Stomach (tissue), 9 donors: Measurements from ENCODE around the gene EXOC4. TPM values are rescaled to one million over a fixed set of nuclear protein-coding genes. Genes with fewer than 3 reads are reported as not detected.

Experiments used
- DNase-seq, 2 donors: peaks; one replicate each; pipeline versions ENCODE4 v3.0.0 to v3.0.0-alpha.2; 2013 to 2019
- H3K27ac ChIP-seq, 5 donors: fragments of 200-600 bp in 4 of 5; sonication (generic) in 4 of 5; one replicate each; pipeline ENCODE4 v1.5.1; 2013 to 2019; ENCODE audit warnings: mild to moderate bottlenecking in 1 of 5, moderate library complexity in 1 of 5
- H3K27me3 ChIP-seq, 3 donors: fragments of 200-600 bp; sonication (generic); one replicate each; pipeline ENCODE4 v1.5.1; 2017 to 2019; ENCODE audit warnings: mixed run types in 1 of 3
- H3K36me3 ChIP-seq, 4 donors: fragments of 200-600 bp; sonication (generic); 1 replicate in 3 of 4; 2 replicates in 1 of 4; pipeline ENCODE4 v1.5.1; 2016 to 2019
- H3K4me1 ChIP-seq, 4 donors: fragments of 200-600 bp; sonication (generic); one replicate each; pipeline ENCODE4 v1.5.1; 2016 to 2019
- H3K4me3 ChIP-seq, 4 donors: fragments of 200-600 bp; sonication (generic) in 3 of 4; one replicate each; pipeline ENCODE4 v1.5.1; 2016 to 2019; ENCODE audit warnings: mild to moderate bottlenecking in 1 of 4
- H3K9me3 ChIP-seq, 4 donors: fragments of 200-600 bp; sonication (generic); one replicate each; pipeline ENCODE4 v1.5.1; 2016 to 2019
- EP300 ChIP-seq: sonication (generic); formaldehyde crosslinking; IDR thresholded peaks from one replicate; pipeline ENCODE4 v1.6.1; 2017; ENCODE audit warnings: antibody characterized with exemption
- POLR2A ChIP-seq, 4 donors: fragments of 450-650 bp; IDR thresholded peaks; one replicate each; pipeline ENCODE4 v1.6.1; 2016; ENCODE audit warnings: antibody characterized with exemption in 4 of 4, control low read depth in 2 of 4, mild to moderate bottlenecking in 1 of 4, moderate library complexity in 1 of 4
- POLR2AphosphoS5 ChIP-seq, 3 donors: sonication (generic); formaldehyde crosslinking; IDR thresholded peaks; one replicate each; pipeline ENCODE4 v1.6.1; 2016; ENCODE audit warnings: antibody characterized with exemption in 3 of 3
- WGBS, 5 donors: extraction: QIAGEN DNeasy Blood & Tissue Kit in 3 of 5; methylation state at CpG; one replicate each; pipeline versions ENCODE4 v1.1.5 to v1.1.7; 2013 to 2018; 5-methylcytosine and 5-hydroxymethylcytosine counted together
- intact Hi-C: fragments of 100-400 bp; cut with DNase I; formaldehyde crosslinking; loops from one replicate; pipeline ENCODE4 v1.15.1; 2023; ENCODE audit warnings: low total_unique reads
- polyA plus RNA-seq, 3 donors: library from polyadenylated mRNA; stranded (reverse); fragments of 200-250 nt; gene quantifications; one replicate each; pipeline ENCODE4 v1.2.3, GENCODE V29; 2013
- total RNA-seq, 5 donors: library from RNA; depleted of rRNA; stranded (reverse); fragments of >200 nt; gene quantifications; one replicate each; pipeline versions ENCODE4 v1.1.0 to v1.2.3, GENCODE V29; 2014 to 2016
- TF ChIP-seq, protein P1 (sequence below), 7 experiments: fragments of 450-650 bp in 4 of 7; fragments of 200-600 bp in 3 of 7; sonication (generic) in 3 of 7; IDR thresholded peaks; one replicate each; pipeline ENCODE4 v1.5.1; 2016 to 2019; ENCODE audit warnings: antibody characterized with exemption in 7 of 7, control low read depth in 2 of 7, mild to moderate bottlenecking in 1 of 7
- donor health status: healthy with polysubstance abuse.
- donor health status: Bipolar disorder and iron deficiency.
- donor health status: healthy.

Gene EXOC4
- total and polyA plus RNA-seq, 8 donors, result 14.1 to 339 (median 61.1) TPM

DNA sequence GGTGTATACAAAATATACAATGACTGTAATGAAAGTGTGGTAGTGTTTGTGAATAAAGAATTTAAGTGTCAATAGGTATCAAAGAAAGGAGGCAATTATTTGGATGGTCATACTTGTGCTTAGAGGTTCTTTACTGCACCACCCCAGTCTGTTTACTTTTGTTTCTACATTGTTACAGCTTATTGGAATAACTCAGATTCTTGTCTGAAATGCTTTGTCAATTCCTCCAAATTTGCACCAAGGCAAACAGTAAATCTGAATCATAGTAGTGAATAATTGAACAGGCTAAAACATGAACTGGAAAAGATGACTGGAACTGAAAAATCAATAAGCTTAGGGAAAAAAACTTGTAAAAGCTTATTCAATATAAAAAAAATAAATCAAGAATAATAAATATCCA is 319.2 kb downstream of the EXOC4 start:
- Histone ChIP-seq H3K4me1 (peaks cover 0 to 7% (median 0%) of the 10 kb centered on the region in 4 donors), H3K4me3 (no peak overlapping the region)

DNA sequence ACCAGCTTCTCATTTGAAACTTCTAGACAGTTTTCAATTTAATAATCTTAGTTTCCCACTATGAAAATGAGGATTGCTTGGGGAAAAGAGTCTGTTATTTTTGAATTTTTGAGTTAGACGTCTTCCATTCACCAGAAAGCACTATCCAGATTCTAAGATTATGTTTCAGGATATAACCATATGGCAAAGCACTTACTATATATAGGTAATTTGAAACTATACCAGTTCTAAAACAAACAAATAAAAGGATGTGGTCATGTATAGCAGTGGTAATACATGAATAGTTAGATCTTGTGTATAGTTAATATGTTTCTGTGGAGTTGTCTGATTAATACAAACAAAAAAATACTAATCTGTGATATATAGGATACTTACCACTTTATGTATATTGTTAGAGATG is 320.0 kb downstream of the EXOC4 start:
- Histone ChIP-seq H3K27me3 (no peaks in the 10 kb centered on the region), H3K36me3 (no peaks in the 10 kb centered on the region), H3K27ac (no peak overlapping the region), H3K4me1 (peaks cover 0 to 7% (median 0%) of the 10 kb centered on the region in 4 donors), H3K9me3 (no peaks in the 10 kb centered on the region), H3K4me3 (no peak overlapping the region)
- intact Hi-C loops, result no loop called here
- TF ChIP-seq EP300 (no peak), POLR2A (IDR thresholded peaks at IDR 0.05) (no peak)
- TF ChIP-seq, protein P1, sequence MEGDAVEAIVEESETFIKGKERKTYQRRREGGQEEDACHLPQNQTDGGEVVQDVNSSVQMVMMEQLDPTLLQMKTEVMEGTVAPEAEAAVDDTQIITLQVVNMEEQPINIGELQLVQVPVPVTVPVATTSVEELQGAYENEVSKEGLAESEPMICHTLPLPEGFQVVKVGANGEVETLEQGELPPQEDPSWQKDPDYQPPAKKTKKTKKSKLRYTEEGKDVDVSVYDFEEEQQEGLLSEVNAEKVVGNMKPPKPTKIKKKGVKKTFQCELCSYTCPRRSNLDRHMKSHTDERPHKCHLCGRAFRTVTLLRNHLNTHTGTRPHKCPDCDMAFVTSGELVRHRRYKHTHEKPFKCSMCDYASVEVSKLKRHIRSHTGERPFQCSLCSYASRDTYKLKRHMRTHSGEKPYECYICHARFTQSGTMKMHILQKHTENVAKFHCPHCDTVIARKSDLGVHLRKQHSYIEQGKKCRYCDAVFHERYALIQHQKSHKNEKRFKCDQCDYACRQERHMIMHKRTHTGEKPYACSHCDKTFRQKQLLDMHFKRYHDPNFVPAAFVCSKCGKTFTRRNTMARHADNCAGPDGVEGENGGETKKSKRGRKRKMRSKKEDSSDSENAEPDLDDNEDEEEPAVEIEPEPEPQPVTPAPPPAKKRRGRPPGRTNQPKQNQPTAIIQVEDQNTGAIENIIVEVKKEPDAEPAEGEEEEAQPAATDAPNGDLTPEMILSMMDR (IDR thresholded peaks at IDR 0.05), result no peak
- WGBS, 5 donors, result 88 to 98% (median 92%) methylated on average over 1 of the region's 1 CpG
- DNase-seq, result no peak

More for the DNA sequence above, 319.2 kb downstream of the EXOC4 start:
- DNase-seq, result no peak
- TF ChIP-seq, protein P1 (IDR thresholded peaks at IDR 0.05), result no peak
- TF ChIP-seq POLR2A (IDR thresholded peaks at IDR 0.05) (no peak), EP300 (no peak), POLR2AphosphoS5 (IDR thresholded peaks at IDR 0.05) (no peak)
- H3K27ac ChIP-seq, result no peak overlapping the region
- no peaks in the 10 kb centered on the region for H3K36me3 ChIP-seq
- no peaks in the 10 kb centered on the region for H3K27me3 ChIP-seq
- intact Hi-C loops, result no loop called here
- peaks cover 0 to 5% (median 0%) of the 10 kb centered on the region in 4 donors for H3K9me3 ChIP-seq

DNA sequence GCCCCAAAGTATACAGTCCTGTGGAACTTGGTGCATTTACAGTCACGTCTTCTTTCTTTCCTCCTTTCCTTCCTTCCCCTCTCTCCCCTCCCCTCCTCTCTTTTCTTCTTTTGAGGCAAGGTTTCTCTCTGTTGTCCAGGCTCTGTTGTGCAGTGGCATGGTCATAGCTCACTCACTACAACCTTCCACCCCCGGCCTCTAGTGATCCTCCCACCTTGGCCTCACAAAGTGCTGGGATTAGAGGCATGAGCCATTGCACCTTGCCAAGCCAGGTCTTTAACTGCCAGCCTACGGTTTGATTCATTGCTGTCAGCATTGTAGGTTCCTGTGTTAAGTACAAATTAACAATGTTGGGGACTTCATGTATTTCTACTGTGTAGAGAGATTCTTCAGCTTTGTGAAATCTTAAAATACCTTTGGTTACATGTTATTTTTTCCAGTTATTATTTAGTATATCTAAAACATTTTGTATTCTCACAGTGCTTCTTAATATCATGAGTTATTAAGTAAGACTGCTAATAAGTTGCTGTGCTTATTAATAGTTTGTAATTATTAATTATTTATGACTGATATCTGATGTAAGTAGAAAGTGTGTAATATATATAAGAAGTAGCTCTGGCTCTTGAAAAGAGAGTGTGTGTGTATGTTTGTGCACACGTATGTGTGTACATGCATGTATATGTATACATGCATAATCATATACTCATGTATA is 320.8 kb downstream of the EXOC4 start:
- Histone ChIP-seq H3K27ac (no peak overlapping the region), H3K27me3 (no peaks in the 10 kb centered on the region), H3K9me3 (no peaks in the 10 kb centered on the region), H3K4me1 (peaks cover 0 to 7% (median 0%) of the 10 kb centered on the region in 4 donors), H3K4me3 (no peak overlapping the region), H3K36me3 (no peaks in the 10 kb centered on the region)
- DNase-seq, result no peak
- TF ChIP-seq EP300 (no peak), POLR2AphosphoS5 (IDR thresholded peaks at IDR 0.05) (no peak), POLR2A (IDR thresholded peaks at IDR 0.05) (no peak)
- TF ChIP-seq, protein P1 (IDR thresholded peaks at IDR 0.05), result no peak
- WGBS, 5 donors, result 90 to 96% (median 93%) methylated on average over 4 of the region's 4 CpGs
- intact Hi-C loops, result no loop called here

DNA sequence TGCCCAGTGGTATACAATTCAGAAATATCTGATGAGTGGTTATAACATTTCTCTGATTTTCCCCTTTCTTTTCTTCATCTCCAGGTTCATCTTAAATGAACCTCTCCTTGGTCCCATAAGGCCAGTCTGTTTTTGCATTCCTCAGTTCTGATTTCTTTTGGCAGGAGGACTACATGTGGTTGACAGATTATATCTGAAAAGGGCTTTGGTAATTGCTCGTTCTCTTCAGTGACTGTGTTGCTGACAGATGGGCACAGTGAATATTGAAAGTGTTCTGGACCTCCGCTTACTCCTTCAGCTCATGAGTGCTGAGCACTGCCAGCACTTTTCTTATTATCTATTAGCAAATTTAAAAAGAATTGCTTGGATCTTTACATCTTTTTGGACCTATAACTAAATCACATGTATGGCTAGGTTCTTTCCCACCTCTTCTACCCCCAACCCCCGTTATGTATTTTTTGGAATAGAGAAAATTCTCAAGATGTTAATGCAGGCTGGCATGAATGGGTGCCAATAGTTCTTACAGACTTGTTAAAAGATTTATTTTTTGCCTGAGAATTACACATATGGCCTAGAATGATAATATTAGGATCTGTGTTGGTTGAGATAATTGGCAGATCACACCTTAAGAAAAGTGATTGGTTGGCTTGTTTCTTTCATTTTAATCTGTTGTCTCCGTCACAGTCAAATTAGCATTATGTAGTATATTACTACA is 323.0 kb downstream of the EXOC4 start:
- H3K4me3 ChIP-seq, result no peak overlapping the region
- H3K27ac ChIP-seq, result no peak overlapping the region
- peaks cover 0 to 5% (median 3%) of the 10 kb centered on the region in 4 donors for H3K36me3 ChIP-seq
- WGBS, 5 donors, result 81 to 91% (median 85%) methylated on average over 4 of the region's 4 CpGs
- no peaks in the 10 kb centered on the region for H3K27me3 ChIP-seq
- no peak for DNase-seq
- no peaks in the 10 kb centered on the region for H3K4me1 ChIP-seq
- TF ChIP-seq, protein P1 (IDR thresholded peaks at IDR 0.05), result no peak
- TF ChIP-seq POLR2AphosphoS5 (IDR thresholded peaks at IDR 0.05), result no peak
- H3K9me3 ChIP-seq, result no peaks in the 10 kb centered on the region
- intact Hi-C loops, result no loop called here
